HL-60 (cell line): ENCODE data around the gene RTCB.
"Not testable (repeated sequence)": the region's sequence is repeated elsewhere in the genome, so short reads cannot be mapped to it uniquely, and the experiment has no call there.

Experiments used
- DNase-seq, 2 experiments: peaks; one replicate each; pipeline ENCODE4 v3.0.0-alpha.2; 2010 to 2020; ENCODE audit warnings: low read depth in 1 of 2, low spot score in 1 of 2
- H3K27ac ChIP-seq: fragments of 250-450 bp; sonication (Bioruptor Pico); replicated peaks from 2 replicates; pipeline ENCODE4 v1.5.1; 2020; ENCODE audit warnings: mild to moderate bottlenecking, moderate library complexity
- H3K27me3 ChIP-seq: fragments of 250-450 bp; sonication (Bioruptor Pico); 2 replicates; pipeline ENCODE4 v1.5.1; 2021; ENCODE audit warnings: mild to moderate bottlenecking, moderate library complexity; ENCODE audit not compliant: insufficient read depth, poor library complexity, severe bottlenecking
- H3K4me3 ChIP-seq: replicated peaks from 2 replicates; pipeline ENCODE4 v1.5.1; 2011; ENCODE audit warnings: mild to moderate bottlenecking, control low read depth, low read length; ENCODE audit not compliant: insufficient read depth
- GABPA ChIP-seq: IDR thresholded peaks from 2 replicates; pipeline ENCODE4 v1.6.1; 2012; ENCODE audit warnings: low read depth
- POLR2AphosphoS5 ChIP-seq: IDR thresholded peaks from 2 replicates; pipeline ENCODE4 v1.6.1; 2012; ENCODE audit warnings: low read depth
- SPI1 ChIP-seq: IDR thresholded peaks from 2 replicates; pipeline ENCODE4 v1.6.1; 2012; ENCODE audit warnings: low read depth, mild to moderate bottlenecking, borderline replicate concordance
- TF ChIP-seq, protein P1 (sequence below): IDR thresholded peaks from one replicate; pipeline ENCODE4 v1.5.1; 2011; ENCODE audit warnings: low read length, control low read depth, inconsistent platforms; ENCODE audit not compliant: insufficient read depth
- TF ChIP-seq, protein P2 (sequence below): IDR thresholded peaks from 2 replicates; pipeline ENCODE4 v1.6.1; 2012; ENCODE audit warnings: low read depth; ENCODE audit not compliant: insufficient replicate concordance

The RTCB gene

GRCh38 chr22:32361257-32361656, 50.8 kb downstream of the RTCB start:
- Histone ChIP-seq H3K4me3 (no peak overlapping the region), H3K27ac (no peak overlapping the region), H3K27me3 (peaks cover 2% of the 10 kb centered on the region)
- DNase-seq: no peak
- TF ChIP-seq, protein P1, sequence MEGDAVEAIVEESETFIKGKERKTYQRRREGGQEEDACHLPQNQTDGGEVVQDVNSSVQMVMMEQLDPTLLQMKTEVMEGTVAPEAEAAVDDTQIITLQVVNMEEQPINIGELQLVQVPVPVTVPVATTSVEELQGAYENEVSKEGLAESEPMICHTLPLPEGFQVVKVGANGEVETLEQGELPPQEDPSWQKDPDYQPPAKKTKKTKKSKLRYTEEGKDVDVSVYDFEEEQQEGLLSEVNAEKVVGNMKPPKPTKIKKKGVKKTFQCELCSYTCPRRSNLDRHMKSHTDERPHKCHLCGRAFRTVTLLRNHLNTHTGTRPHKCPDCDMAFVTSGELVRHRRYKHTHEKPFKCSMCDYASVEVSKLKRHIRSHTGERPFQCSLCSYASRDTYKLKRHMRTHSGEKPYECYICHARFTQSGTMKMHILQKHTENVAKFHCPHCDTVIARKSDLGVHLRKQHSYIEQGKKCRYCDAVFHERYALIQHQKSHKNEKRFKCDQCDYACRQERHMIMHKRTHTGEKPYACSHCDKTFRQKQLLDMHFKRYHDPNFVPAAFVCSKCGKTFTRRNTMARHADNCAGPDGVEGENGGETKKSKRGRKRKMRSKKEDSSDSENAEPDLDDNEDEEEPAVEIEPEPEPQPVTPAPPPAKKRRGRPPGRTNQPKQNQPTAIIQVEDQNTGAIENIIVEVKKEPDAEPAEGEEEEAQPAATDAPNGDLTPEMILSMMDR: no peak
- TF ChIP-seq, protein P2, sequence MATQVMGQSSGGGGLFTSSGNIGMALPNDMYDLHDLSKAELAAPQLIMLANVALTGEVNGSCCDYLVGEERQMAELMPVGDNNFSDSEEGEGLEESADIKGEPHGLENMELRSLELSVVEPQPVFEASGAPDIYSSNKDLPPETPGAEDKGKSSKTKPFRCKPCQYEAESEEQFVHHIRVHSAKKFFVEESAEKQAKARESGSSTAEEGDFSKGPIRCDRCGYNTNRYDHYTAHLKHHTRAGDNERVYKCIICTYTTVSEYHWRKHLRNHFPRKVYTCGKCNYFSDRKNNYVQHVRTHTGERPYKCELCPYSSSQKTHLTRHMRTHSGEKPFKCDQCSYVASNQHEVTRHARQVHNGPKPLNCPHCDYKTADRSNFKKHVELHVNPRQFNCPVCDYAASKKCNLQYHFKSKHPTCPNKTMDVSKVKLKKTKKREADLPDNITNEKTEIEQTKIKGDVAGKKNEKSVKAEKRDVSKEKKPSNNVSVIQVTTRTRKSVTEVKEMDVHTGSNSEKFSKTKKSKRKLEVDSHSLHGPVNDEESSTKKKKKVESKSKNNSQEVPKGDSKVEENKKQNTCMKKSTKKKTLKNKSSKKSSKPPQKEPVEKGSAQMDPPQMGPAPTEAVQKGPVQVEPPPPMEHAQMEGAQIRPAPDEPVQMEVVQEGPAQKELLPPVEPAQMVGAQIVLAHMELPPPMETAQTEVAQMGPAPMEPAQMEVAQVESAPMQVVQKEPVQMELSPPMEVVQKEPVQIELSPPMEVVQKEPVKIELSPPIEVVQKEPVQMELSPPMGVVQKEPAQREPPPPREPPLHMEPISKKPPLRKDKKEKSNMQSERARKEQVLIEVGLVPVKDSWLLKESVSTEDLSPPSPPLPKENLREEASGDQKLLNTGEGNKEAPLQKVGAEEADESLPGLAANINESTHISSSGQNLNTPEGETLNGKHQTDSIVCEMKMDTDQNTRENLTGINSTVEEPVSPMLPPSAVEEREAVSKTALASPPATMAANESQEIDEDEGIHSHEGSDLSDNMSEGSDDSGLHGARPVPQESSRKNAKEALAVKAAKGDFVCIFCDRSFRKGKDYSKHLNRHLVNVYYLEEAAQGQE: no peak
- TF ChIP-seq POLR2AphosphoS5 (no peak), GABPA (no peak), SPI1 (no peak)

DNA sequence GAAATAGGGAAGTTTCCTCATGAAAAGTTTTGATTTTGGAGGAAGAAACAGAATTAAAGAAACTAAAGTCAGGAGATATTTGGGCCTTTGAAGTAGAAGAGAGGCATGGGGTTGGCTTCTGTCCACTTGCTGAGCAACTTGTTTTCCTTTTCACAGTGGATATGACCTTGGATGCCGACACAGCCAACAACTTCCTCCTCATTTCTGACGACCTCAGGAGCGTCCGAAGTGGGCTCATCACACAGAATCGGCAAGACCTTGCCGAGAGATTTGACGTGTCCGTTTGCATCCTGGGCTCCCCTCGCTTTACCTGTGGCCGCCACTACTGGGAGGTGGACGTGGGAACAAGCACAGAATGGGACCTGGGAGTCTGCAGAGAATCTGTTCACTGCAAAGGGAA, 52.0 kb downstream of the RTCB start:
- not testable (repeated sequence) for DNase-seq, H3K27ac ChIP-seq, H3K4me3 ChIP-seq, H3K27me3 ChIP-seq

- H3K27me3 ChIP-seq, H3K27ac ChIP-seq, DNase-seq, H3K4me3 ChIP-seq: not testable (repeated sequence)
These were observed 54.5 kb downstream of the RTCB start, which contains the start of gene RFPL3 for GRCh38 chr22:32357567-32357966. Gene RFPL3, plus strand, starts transcription at chr22:32357867. Its CDS starts 205 bp downstream, at chr22:32358072.

DNA sequence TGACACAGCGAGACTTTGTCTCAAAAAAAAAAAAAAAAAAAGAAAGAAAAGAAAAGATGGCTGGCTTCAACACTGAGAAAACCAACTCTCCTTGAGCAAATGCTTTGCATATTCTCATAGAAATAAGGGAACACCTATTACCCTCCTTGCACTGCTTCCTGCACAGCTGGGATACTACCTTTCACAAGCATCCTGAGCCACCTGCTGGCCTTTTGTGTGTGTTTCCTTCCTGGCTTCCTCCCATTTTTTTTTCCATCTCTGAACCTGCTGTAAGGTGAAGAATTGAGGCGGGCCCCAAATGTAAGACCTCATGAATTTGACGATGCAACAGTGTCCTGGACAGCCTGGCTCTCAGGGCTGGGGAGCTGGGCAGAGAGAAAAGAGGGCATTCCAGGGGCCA, 56.3 kb downstream of the RTCB start:
- Histone ChIP-seq H3K4me3 (no peak overlapping the region), H3K27ac (no peak overlapping the region), H3K27me3 (no peaks in the 10 kb centered on the region)
- DNase-seq: no peak
- TF ChIP-seq, protein P1: no peak
- TF ChIP-seq GABPA (no peak), POLR2AphosphoS5 (no peak)

GRCh38 chr22:32354360-32355351, 57.4 kb downstream of the RTCB start:
- DNase-seq: no peak
- H3K27me3 ChIP-seq: no peaks in the 10 kb centered on the region
- no peak overlapping the region for H3K4me3 ChIP-seq
- TF ChIP-seq, protein P2: no peak
- TF ChIP-seq GABPA: no peak
- no peak for TF ChIP-seq POLR2AphosphoS5
- TF ChIP-seq, protein P1: no peak
- TF ChIP-seq SPI1: no peak
- no peak overlapping the region for H3K27ac ChIP-seq
